NCI-H1417 (cell line): Measurements from ENCODE around the gene PRSS53.
"Not testable (repeated sequence)": the region's sequence is repeated elsewhere in the genome, so short reads cannot be mapped to it uniquely, and the experiment has no call there.

Experiments used
- DNase-seq, 3 experiments: peaks; one replicate each; lab custom pipeline; 2025; lab: John Stamatoyannopoulos, UW

PRSS53 gene

DNA sequence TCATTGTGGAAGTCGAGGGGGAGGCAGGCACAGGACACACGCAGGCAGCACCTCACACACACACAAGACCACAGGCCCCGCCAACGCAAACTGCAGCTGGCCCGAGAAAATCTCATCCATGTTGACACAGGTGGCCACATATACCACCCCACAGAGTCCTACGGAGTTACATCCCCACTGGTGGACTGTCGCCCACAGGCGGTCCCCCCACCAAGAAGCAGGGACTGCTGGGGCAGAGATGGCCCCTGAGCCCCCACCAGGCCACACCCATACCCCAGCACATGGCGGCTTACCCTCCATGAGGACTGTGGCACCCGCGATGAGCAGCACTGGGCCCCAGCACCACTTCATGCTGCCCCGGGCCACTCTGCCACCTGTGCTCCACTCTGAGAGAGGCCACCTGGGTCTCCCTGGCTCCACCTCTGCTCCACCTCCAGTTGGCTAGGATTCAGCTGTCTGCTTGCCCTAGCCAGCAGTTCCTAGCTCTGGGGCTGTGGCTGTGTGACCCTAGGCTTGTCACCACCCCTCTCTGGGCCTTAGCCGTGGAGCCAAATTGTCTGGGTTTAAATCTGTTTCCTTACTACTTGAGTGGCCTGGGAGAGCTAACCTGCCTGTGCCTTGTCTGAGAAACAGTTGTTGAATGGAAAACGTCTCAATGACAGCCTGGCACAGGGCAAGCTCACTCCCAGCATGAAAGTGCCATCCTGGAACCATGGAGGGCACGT lies at the start of gene PRSS53:
TSS of gene PRSS53 (minus strand) at position 485 of the 725 bp plus-strand sequence. CDS start at position 351, 134 bp downstream.
- DNase-seq, result peak in 1 of 3 experiments; percentile 11

DNA sequence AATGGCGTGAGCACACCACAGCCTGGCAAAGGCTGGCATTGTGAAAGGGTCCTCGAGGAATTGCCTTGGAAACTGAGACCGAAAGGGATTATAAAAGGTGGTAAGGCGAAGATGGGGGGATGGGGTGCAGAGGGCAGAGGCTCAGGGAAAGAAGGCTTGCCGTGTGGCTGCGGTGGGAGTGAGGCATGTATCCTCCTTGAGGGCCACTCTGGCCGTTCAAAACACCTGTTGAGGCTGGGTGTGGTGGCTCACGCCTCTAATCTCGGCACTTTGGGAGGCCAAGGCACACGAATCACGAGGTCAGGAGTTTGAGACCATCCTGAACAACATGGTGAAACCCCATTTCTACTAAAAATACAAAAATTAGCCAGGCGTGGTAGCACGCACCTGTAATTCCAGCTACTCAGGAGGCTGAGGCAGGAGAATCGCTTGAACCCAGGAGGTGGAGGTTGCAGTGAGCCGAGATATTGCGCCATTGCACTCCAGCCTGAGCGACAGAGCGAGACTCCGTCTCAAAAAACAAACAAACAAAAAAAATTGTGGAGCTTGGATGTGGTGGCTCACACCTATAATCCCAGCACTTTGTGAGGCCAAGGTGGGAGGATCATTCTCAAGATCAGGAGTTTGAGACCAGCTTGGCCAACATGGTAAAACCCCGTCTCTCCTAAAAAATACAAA lies 48.2 kb upstream of the PRSS53 start:
- DNase-seq, result not testable (repeated sequence)

DNA sequence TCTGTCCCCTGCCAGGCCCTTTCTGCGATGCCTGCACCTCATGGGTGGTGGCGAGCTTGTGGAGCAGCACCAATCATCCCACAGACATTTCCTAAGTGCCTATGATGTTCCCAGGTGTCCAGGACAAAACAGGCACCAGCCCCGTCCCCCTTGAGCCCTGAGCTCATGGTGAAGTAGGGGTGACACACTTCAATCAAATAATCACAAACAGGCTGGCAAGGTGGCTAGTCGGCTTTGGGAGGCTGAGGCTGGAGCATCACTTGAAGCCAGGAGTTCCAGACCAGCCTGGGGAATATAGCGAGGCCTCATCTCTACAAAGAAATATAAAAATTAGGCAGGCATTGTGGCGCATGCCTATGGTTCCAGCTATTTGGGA lies 47.5 kb upstream of the PRSS53 start:
- DNase-seq, result no peak

DNA sequence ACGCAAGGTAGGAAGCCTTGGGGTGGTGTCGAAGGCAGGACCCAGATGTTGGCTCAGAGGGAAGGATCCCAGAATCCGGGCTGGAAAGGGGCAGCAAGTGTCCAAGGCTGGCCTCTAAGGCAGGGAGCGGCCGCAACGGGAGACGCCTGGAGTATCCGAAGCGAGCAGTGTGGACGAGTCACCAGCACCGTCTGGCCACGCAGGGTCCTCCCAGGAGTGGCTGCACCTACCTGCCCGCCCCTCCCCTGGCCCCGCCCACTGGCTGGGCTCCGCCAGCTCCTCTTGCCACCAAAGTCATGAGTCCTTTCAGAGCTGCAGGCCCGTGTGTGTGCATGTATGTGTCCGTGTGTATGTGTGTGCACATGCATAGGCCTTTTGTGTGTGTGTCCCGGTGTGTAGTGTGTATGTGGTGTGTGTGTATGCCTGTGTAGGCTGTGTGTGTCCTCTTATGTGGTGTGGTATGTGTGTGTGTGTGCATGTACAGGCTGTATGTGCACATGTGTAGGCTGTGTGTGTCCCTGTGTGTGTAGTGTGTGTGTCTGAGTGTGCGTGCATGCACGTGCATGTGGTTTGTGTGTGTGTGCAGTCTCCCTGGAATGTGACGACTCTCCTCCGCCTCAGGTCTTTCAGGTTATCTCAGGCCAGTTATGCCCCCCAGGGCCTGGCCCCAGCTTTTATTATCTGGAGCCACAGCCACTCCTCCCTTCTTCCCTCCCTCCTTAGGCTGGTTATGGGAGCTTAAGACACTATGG lies 47.0 kb upstream of the PRSS53 start, which contains the start of gene PRSS8:
TSS of gene PRSS8 (minus strand) at position 193 of the 752 bp plus-strand sequence. CDS start 229 bp downstream, outside the sequence.
- no peak for DNase-seq

DNA sequence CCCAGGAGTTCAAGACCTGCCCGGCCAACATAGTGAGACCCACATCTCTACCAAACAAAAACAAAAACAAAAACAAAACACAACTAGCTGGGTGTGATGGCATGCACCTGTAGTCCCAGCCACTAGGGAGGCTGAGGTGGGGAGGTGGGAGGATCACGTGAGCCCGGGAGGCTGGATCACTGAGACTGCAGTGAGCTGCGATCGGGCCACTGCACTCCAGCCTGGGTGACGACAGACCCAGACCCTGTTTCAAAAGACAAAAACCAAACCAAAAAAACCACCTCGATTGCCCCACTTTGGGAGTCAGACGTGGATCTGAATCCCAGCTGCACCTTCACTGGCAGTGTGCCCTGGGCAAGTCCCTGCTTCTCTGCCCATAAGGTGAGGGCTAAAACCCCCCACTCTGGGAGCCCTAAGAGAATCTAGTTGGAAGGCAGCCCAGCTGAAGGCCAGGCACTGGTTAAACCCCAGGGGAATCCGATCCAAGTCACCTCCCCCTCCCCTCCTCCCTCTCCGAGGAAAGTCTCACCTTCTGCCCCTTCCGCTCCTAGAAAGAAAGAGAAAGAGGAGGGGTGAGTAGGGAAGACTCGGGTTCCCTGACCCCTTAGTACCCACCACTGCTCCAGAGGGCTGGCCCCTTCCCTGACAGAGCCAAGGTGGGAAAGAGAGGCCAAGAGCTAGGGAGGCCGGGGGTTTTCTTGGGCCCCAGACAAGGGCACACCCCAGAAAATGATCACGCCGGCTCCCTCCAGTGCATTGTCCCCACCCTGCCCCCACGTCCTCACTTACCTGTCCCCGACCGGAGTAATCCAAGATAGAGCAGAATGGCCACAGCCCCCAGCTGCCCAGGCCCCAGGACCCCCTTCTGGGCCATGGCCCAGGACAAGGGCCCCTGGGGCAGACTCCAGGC lies 46.1 kb upstream of the PRSS53 start:
- DNase-seq, result no peak

DNA sequence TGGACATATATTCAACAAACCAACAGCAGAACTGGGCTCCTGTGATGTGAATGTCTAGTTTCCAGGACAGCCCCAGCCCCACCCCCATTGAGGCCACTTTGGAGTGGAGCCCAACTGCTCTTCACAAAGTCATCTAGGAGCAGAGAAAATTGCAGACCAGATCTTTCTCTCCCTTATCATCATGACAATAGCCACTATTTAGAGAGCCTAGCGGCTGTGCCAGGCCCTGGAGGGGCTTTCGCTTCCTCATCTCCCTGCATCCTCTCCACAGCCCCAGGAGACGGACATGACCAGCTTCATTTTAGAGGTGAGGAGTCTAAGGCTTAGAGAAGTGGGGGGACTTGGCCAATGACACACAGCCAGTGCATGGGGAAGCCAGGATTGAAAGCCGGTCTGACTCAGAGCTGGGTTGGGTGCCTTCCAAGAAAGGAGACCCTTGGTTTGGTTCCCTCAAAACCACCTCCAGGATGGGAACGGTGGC lies 45.4 kb upstream of the PRSS53 start:
- no peak for DNase-seq

DNA sequence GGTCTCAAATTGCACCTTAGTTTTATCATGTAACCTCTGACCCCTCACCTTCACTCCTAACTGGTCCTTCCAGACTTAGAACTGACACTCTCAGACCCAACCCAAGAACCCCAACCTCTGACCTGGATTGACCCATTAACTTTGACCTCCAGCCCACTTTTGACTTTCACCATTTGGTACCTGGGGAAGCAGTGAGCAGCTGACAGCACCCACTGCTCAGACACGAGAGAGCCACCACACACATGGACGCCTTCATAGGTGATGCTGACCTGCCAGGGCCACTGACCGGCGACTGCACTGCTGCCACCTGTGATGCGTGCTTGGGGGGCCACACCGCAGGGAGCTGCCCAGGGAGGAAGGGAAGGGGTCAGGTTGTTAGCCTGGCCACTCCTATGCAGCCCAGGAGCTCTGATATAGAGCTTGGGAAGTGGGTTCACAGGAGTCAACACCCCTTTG lies 44.3 kb upstream of the PRSS53 start:
- DNase-seq, result no peak

DNA sequence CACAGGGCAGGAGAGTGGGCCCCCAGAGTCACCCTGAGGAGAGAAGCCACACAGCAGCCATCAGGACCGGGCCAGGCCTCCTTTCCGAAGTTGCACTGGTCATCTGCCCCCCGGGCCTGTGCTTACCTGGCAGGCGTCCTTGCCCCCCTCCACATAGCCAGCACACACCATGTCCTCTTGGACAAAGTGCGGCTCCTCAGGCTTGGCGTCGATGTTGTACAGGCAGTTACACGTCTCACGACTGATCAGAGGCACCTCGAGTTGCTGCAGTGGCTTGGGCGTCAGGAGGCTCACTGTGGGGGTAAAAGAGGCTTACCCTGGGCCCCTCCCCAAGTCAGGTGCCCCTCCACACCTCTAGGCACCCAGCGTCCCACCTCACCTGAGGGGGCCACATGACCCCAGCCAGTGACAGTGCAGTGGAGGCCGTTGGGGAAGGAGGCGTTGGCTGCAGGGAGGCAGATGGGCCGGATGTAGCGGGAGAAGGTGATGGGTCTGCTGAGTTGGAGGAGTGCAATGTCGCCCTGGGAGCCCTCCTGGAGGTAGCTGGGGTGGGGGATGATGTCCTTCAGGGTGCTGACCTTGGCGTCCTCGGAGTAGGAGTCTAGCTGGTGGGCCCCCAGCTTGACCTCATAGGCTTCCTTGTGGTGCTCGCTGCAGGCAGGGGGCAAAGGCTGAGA lies 43.7 kb upstream of the PRSS53 start:
- DNase-seq, result no peak

DNA sequence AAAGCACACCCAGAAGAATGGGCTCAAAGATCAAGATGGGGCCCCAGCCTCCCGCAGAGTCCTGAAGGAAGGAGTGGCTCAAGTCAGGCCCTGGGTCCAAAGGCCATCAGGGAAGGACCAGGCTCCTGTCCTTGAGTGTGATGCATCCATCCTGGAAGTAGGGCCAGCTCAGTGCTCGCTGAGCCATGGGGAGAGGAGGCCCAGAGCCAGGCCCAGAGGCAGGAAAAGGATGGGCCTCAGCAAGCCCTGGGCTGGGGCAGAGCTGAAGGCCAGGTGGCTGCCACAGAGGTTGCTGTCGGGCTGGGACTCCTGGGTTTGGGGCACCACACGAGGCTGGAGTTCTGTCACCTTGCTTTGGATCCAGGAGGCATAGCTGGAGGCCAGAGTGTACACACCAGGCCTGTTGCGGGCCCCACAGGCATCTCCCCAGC lies 43.1 kb upstream of the PRSS53 start:
- no peak for DNase-seq

DNA sequence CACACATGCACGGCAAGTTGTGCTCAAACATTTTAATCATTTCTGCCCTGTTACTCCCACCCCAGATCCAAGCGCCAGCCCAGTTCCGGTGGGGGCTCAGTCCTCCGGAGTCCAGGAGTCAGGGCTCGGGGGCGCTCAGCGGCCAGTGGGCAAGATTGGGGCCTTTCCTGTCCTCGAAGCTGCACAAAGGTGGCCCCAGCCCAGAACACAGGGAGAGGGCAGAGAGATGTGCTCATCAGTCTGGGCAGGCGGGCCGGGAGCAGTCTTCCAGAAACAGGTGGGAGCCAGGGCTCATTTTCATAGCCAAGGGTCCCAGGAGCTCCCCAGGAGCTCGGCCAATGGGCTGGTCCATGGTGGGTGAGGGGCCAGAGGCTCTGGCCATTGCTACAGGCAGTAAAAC lies 42.7 kb upstream of the PRSS53 start:
- DNase-seq, result no peak

DNA sequence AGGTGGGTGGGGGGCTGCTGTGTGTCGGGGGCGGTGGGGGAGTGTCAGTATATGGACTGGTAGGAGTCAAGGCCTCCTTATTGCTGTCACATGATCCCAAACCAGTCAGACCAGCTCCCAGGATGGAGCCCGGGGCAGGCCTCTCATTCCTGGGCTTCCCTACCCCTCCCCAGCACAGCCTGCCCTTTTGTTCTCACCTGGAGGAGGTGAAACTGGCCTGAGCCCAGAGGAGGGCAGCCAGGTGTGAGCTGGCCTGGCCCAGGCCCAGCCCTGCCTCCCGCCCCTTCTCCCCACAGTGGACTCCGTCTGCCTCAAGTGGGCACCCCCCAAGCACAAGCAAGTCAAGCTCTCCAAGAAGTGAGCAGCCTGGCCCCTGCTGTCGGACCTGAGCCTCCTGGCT lies 42.2 kb upstream of the PRSS53 start:
- DNase-seq, result no peak

DNA sequence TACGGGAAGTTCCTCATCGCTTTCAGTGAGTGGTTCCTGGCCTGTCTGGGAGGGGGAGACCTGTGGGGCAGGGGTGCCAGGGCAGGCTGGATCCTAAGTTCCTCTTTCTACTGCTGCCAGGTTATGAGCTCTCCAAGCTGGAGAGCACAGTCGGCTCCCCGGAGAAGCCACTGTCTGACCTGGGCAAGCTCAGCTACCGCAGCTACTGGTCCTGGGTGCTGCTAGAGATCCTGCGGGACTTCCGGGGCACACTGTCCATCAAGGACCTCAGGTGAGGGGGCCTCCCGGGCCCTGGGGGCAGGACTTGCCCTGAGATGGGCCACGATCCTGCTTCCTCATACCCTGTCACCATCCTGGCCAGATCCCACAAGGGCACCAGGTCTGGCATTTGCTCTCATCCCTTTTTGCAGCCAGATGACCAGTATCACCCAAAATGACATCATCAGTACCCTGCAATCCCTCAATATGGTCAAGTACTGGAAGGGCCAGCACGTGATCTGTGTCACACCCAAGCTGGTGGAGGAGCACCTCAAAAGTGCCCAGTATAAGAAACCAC lies 41.7 kb upstream of the PRSS53 start:
- DNase-seq, result no peak

DNA sequence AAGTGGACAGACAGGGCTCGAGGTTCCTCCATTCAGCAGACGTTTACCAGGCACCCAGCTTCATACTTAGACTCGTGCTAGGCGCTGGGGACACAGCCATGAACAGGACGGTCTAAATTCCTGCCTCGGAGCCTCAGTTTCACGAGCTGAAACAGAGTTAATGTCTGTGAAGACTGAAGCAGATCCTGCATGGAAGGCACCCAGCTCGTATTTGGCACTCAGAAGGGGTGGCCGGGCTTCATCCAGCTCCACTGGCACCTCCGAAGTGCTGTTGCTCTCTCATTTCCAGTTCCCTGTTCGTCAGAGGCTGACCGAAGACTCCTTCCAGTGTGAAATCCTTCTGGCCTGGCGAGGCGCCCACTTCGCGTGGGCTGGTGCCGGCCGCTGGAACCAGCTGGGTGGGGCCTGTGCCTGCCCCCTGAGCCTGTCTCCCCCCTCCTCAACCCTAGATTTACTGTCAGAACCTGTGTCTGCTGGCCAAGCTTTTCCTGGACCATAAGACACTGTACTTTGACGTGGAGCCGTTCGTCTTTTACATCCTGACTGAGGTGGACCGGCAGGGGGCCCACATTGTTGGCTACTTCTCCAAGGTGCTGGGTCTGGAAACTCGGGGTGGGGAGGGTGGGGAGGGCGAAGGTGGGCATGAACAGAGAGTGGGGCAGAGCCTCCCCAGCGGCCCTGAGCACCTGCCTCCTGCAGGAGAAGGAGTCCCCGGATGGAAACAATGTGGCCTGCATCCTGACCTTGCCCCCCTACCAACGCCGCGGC lies 41.0 kb upstream of the PRSS53 start:
- DNase-seq, result no peak

DNA sequence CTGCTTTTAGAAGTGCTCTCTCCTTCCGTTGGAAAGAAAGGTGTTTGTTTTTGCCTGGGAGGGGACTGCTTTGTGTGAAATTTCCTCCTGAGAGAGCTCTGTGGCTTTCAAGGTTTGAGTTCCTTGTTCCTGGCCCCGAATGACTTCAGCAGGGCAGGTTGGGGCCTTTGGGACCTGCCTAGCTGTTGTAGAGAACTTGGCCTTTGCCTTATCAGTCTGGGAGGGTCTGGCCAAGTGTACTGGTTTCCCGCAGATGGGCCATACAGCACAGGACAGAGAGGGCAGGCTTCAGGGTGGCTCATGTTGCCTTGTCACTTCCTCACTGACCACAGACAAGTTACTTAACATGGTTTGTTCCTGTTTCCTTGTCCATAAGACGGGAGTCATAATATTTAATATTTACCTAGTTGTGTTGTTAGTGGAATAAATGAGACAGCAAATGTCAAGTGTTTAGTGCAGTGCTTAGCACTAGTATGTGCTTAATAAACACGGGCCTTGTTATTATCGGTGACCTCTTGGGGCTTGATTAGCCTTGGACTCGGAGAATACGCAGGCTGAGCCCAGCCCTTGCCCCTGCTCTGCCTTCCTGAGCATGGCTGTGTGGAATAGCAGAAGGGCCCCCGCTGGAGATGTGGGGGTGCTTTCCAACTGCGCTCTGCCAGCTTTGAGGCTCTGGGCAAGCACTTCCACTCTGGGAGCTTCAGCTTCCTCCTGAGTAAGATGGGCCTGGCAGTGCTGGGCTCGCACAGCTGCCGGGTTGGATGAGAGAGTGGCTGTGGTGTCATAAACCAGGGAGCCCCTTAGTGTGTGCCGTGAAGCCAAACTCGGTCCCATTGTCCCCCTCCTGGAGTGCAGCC lies 40.2 kb upstream of the PRSS53 start:
- DNase-seq, result no peak

DNA sequence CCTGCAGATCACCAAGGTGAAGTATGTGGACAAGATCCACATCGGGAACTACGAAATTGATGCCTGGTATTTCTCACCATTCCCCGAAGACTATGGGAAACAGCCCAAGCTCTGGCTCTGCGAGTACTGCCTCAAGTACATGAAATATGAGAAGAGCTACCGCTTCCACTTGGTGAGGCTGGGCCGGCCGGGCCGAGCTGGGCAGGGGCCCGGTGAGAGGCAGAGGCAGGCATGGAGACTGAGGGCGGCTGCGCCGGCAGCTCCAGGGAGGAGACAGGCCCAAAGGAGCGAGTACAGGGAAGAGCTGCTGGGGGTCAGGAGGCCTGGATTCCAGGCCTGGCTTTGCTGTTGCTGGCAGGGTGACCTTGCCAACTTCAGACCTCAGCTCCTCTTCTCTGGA lies 38.4 kb upstream of the PRSS53 start:
- DNase-seq, result no peak

DNA sequence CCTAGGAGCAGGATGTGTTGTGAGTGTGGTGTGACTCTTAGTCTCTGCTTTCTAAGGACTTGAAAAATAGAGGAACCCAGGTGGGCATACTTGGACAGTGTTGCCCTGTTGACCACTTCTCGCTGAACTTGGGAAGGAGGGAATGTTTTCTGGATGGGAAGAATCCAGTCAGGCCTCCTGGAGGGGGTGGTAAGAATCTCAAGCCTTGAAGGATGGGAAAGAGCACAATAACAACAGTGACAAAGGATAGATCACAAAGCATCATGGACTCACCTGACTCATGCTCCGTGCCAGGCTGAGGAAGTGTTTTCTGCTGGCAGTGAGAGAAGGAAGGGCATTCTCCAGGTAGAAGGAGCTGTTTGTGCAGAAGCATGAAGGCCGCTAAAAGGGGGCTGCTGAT lies 37.1 kb upstream of the PRSS53 start:
- DNase-seq, result no peak

DNA sequence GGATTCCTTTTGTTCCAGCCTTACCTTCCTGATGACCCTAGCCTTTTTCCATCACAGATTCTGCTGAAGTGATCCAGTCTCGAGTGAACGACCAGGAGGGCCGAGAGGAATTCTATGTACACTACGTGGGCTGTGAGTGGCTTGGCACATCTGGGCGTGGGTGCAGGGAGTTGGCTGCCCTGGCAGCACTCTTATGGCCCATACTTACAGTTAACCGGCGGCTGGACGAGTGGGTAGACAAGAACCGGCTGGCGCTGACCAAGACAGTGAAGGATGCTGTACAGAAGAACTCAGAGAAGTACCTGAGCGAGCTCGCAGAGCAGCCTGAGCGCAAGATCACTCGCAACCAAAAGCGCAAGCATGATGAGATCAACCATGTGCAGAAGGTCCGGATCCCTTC lies 31.4 kb upstream of the PRSS53 start:
- no peak for DNase-seq

DNA sequence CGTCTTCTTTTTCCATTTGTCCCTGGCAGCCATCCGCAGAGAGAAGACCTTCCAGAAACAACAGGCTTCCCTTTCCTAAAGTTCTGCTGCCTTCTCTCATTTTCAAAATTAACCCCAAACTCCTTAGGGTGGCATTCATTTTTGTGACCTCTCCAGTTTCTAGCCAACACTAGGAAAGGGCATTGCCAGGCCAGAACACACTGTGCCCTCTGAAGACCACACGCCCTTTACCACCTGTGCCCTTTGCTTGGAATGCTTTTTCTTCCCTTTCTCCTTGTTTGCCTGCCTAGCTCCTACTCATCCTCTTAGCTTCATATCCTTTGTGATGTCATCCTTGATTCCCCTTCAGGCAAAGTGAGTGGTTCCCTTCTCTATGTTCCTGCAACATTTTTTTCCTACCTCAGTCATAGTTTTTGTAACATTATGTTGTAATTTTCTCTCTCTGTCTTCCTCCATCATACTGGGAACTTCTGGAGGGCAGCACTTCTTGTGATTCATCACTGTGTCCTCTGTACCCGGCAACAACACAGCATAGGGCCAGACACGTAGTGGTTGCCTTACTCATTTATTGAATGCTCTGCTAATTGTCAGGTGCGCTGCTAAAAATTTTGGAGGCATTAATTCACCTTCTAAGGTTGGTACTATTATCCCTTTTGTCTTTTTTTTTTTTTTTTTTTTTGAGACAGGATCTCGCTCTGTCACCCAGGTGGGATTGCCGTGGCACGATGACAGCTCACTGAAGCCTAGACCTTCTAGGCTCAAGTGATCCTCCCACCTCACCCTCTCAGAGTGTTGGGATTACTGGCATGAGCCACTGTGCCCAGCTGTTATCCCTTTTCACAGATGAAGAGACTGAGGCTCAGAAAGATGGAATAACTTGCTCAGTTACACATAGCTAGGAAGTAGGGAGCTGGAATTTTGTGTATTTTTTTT lies 29.7 kb upstream of the PRSS53 start:
- no peak for DNase-seq
